CMK (cell line): Measurements from ENCODE around the gene TMPRSS13.
"Not testable (repeated sequence)": the region's sequence is repeated elsewhere in the genome, so short reads cannot be mapped to it uniquely, and the experiment has no call there.

Source experiments
- DNase-seq: peaks from one replicate; pipeline ENCODE4 v3.0.0-alpha.2; 2010; ENCODE audit warnings: low read depth

Gene TMPRSS13

GRCh38 chr11:117929916-117930570 is 841 bp upstream of the TMPRSS13 start:
- no peak for DNase-seq

GRCh38 chr11:117928446-117929141 is 608 bp downstream of the TMPRSS13 start:
- DNase-seq, result no peak

- DNase-seq, result no peak
Observed at GRCh38 chr11:117927926-117928325, 1.3 kb downstream of the TMPRSS13 start.

GRCh38 chr11:117926166-117926565 is 3.0 kb downstream of the TMPRSS13 start:
- DNase-seq, result not testable (repeated sequence)

DNA sequence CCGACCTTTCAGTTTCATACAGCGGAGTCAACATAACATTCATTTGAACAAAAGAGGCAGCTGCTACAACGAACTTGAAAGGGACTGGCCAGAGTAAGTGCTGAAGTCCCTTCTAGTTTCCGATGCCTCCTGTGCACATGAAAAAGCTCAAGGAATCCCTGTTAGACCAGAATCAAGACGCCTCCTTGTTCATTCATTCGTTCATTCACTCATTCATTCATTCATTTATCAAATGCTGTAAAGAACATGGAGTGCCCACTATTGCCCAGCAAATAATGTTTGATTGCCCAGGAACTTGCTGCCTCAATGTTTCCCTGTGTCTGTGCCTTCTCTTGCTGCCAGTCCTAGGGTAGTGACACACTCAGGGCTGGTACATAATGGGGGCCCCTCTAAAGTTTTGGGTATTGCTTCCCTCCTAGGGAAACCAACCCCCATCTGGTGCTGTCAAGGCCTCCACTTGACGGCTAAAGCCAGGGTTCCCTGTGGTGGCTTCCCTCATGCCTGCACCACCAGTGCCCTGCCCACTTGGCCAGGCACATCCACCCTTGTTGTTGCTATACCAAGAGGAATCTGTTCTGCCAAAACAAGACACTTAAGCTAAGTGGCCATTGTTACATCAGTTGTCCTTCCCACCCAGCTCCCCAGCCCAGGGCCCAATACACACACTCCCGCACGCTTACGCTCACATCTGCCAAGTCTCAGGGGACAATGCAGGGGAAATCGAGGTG is 3.8 kb downstream of the TMPRSS13 start:
- no peak for DNase-seq

DNA sequence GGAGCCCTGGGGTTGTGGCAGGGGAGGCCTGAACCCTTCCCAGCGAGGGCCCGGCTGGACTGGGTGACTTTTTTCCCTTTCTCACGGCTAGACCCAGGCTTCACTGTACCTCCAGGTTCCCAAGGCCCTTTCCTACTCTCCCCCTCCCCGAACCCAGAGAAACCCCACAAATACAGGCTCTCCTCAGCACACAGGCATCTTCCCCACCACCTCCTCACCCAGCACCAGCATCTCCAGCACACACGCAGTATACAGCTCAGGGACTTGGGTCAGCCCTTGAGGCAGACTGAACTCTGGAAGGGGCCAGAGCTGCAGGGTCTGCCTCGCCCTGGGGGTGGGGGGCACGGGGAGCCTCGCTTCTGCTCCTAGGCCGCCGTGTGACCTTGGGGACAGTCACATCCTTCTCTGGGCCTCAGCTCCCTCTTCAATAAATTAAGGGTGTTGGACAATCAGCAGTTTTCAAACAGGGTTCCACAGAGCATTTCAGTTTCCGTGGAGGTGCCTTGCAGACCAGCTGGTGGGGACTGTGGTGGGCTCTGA is 4.5 kb downstream of the TMPRSS13 start:
- DNase-seq, result no peak

- no peak for DNase-seq
Observed at GRCh38 chr11:117923773-117924172, 5.4 kb downstream of the TMPRSS13 start.

DNA sequence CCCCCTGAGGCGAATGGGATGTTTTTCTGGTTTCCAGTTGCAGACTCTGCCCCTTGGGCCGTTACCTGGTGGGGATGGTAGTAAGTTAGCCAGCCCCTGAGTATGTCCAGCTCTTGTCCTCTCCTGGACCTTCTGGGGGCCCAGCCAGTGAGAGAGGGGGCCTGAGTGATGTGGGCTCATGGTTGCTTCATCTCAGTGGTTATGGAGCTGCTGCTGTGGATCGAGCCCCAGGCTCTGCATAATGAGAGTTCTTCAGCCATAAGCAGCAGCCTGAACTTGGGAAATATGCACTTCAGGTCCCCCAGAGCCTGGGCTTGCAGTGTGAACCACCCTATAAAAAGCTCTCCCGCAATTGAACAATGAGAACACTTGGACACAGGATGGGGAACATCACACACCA is 5.9 kb downstream of the TMPRSS13 start:
- no peak for DNase-seq

DNA sequence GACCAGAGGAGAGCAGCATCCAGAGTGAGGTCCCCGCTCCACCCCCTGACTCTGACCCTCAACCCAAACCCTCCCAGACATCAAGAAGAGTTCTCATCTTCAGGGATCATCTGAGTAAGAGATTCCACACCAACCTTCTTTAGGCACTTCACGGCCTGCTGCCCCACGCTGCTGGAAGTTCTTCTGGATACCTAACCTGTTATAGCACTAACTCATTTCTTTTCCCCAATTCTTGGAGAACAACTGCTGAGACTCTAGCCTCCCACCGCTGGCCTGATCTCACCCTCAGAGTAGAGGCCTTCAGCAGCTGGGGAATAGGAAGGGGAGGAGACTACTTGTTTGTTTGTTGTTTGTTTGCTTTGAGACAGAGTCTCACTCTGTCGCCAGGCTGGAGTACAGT is 7.3 kb downstream of the TMPRSS13 start:
- no peak for DNase-seq

GRCh38 chr11:117921456-117921855 is 7.7 kb downstream of the TMPRSS13 start:
- no peak for DNase-seq

DNA sequence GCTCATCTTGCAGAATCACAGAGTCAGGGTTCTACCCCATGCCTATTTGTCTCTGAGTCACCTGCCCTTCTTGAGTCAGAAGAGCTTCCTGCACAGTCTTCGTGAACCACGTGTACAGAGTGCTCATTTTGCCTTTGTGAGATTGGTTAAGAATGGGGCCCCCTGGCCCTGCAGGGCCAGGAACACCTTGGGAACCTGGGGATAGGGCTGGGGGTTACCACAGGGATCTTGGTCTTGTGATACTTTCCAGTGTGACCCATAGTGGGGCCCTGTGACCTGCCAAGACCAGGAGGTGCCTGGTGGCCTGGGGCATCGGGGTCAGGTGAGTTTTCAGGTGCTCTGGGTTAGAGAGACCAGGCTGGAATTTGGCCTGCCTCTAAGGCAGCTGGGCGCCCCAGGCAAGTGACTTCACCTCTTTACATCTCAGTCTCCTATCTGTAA is 9.4 kb downstream of the TMPRSS13 start:
- DNase-seq, result no peak

DNA sequence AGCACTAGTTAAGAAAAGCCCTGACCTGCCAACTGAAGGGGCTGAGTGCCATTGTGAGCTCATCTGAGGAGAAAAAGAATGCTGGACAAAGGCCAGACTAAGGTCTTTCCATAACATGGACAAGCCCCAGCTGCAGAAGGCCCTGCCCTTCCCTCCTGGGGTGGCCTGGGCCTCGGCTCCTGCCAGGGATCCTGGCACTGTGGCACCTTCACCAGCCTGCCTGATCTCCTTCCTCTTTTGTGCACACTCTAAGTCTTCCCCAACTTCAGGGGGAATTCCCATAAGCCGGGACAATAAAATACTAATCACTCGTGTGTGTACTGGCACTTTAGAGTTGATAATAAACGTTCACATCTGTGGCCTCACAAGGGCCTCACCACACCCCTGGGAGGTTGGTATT is 9.9 kb downstream of the TMPRSS13 start:
- no peak for DNase-seq

DNA sequence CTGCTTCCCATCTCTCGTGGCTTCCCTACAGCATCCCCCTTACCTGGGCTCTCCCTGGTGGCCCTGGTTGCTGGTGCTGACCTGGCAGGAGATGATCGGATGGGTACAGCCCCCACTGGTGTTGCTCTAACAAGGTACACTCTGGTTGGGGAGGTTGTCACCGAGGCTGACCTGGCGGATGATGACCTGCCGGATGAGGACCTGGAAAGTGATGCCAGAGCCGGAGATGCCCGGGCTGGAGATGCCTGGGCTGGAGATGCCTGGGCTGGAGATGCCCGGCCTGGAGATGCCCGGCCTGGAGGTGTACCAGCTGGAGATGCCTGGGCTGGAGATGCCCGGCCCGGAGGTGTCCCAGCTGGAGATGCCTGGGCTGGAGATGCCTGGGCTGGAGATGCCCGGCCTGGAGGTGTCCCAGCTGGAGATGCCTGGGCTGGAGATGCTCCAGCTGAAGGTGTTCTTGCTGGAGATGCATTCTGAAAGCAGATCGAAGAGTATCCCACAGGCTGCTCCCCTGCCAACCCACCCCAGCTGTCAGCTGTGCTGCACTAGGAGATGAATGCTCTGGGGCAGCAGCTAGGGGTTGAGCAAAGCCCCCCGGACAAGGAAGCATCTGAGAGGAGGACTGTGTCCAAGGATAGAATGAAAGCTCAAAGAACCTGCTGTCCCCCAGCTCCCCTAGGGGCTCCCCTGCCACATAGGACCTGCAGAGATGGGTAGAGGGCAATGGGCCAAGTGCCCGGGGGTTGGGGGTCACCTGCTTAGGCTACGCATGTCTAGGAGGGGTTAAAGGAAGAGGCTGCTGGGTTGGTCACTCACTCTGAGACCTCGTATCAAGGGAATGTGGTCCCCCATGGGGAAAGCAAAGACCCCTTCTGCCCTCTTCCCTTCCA is 10.6 kb downstream of the TMPRSS13 start:
- no peak for DNase-seq

GRCh38 chr11:117917591-117918151 is 11.5 kb downstream of the TMPRSS13 start:
- no peak for DNase-seq

GRCh38 chr11:117916956-117917355 is 12.2 kb downstream of the TMPRSS13 start:
- no peak for DNase-seq

- no peak for DNase-seq
Observed at GRCh38 chr11:117915672-117916235, 13.4 kb downstream of the TMPRSS13 start.

DNA sequence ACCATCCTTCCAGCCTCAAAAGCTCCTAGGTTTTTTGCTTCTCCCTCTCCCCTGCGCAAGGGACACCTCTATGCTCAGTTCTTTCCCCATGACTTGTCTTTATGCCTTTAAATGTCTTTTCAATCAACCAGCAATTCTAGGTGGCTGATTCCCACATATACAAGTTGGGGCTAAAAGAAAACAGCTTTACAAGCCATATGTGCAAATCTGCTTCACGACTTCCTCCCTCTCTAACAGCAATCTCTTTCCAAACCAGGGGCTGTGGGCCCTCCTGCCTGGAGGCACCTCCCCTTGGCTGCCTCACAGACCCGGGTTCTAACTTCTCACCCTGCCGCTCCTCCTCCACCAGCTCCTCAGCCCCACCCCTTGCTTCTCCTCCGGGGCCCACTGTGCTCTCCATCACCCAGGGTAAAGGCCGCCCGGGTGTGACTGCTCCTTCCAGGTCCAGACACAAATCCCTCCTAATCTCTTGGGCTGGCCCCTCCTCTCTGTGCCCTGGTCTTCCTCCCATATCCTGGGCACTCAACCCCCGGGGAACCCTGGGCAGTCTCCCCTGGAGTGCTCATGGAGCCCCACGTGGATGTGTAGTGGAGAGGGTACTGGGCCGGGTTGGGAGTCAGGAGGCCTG is 14.1 kb downstream of the TMPRSS13 start:
- no peak for DNase-seq

- no peak for DNase-seq
Observed at GRCh38 chr11:117914398-117914761, 14.8 kb downstream of the TMPRSS13 start.

- no peak for DNase-seq
Observed at GRCh38 chr11:117913736-117914397, 15.3 kb downstream of the TMPRSS13 start.

DNA sequence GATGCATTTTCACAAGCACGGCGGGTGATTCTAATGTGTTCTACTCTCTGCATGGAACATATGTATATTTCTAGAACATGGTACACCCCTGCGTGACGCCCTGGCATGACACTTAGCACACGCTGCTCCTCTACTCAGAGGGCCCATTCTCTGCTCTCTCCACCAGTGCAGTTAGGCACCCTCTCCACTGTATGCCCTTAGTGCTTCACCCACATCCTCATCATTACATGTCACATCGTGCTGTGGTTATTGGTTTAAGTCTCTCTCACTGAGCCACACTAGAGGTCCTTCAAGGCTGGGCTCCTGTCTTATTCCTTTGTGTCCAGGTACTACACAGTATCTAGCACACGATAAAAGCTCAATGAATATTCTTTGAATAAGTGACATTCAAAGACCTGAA is 16.7 kb downstream of the TMPRSS13 start:
- no peak for DNase-seq
